IMR-90 (cell line): ENCODE results near the gene BSDC1. TPM values are rescaled to one million over a fixed set of nuclear protein-coding genes. Genes with fewer than 3 reads are reported as not detected.

ENCODE experiments used
- ATAC-seq: fragments of 200-7000 bp; cut with Tn5 transposase; 2 replicates; pipeline ENCODE4 v1.9.1; 2020; ENCODE audit warnings: low read depth, mild to moderate bottlenecking, moderate library complexity
- BruUV-seq: library from RNA; stranded (reverse); fragments of 400-500 nt; replicated peaks from 2 replicates; lab custom pipeline; 2021; lab: Mats Ljungman, UMichigan
- CTCF ChIA-PET: fragments of 300-600 bp; formaldehyde crosslinking; extraction: SDS; loops from one replicate; lab custom pipeline; 2021; ENCODE audit warnings: antibody characterized with exemption; lab: Yijun Ruan, JAX
- POLR2A ChIA-PET: fragments of 300-600 bp; sonication (Branson Sonifier 250); formaldehyde crosslinking; loops from one replicate; lab custom pipeline; 2022; ENCODE audit warnings: antibody characterized with exemption; ENCODE audit not compliant: unreplicated experiment; lab: Charles Lee
- DNase-seq: peaks from one replicate; pipeline ENCODE4 v3.0.0; 2013
- H2AFZ ChIP-seq: replicated peaks from 2 replicates; pipeline ENCODE3; 2013; ENCODE audit warnings: low read length, mild to moderate bottlenecking; ENCODE audit not compliant: poor library complexity
- H2AK5ac ChIP-seq: 2 replicates; pipeline ENCODE4 v1.6.1; 2013; ENCODE audit warnings: low read depth, low read length, inconsistent platforms
- H2AK9ac ChIP-seq: replicated peaks from 2 replicates; pipeline ENCODE3; 2013; ENCODE audit warnings: mild to moderate bottlenecking, low read depth, low read length, moderate library complexity; ENCODE audit not compliant: poor library complexity
- H2BK120ac ChIP-seq: 2 replicates; pipeline ENCODE4 v1.6.1; 2013; ENCODE audit warnings: low read depth, low read length, inconsistent platforms
- H2BK15ac ChIP-seq: 3 replicates; pipeline ENCODE4 v1.6.1; 2013; ENCODE audit warnings: low read depth, low read length, inconsistent platforms
- H2BK20ac ChIP-seq: 2 replicates; pipeline ENCODE4 v1.6.1; 2013; ENCODE audit warnings: low read depth, mild to moderate bottlenecking, inconsistent platforms, low read length, moderate library complexity
- H2BK5ac ChIP-seq: 2 replicates; pipeline ENCODE4 v1.6.1; 2013; ENCODE audit warnings: mild to moderate bottlenecking, low read depth, low read length, inconsistent platforms; ENCODE audit not compliant: poor library complexity, severe bottlenecking
- H3K14ac ChIP-seq: replicated peaks from 2 replicates; pipeline ENCODE4 v1.6.1; 2013; ENCODE audit warnings: low read depth, low read length, inconsistent platforms
- H3K18ac ChIP-seq: 2 replicates; pipeline ENCODE4 v1.6.1; 2013; ENCODE audit warnings: low read depth, low read length, control low read depth
- H3K23ac ChIP-seq: 2 replicates; pipeline ENCODE4 v1.6.1; 2013; ENCODE audit warnings: low read depth, low read length, inconsistent platforms
- H3K27ac ChIP-seq: 2 replicates; pipeline ENCODE4 v1.5.1; 2013; ENCODE audit warnings: mild to moderate bottlenecking, control low read depth, low read length; ENCODE audit not compliant: insufficient read depth
- H3K27me3 ChIP-seq: 2 replicates; pipeline ENCODE4 v1.6.1; 2013; ENCODE audit warnings: low read length; ENCODE audit not compliant: control insufficient read depth, insufficient read depth
- H3K36me3 ChIP-seq: 2 replicates; pipeline ENCODE4 v1.6.1; 2013; ENCODE audit warnings: low read length, mixed read lengths; ENCODE audit not compliant: control insufficient read depth, insufficient read depth
- H3K4ac ChIP-seq: 2 replicates; pipeline ENCODE4 v1.6.1; 2013; ENCODE audit warnings: low read depth, low read length, inconsistent platforms
- H3K4me1 ChIP-seq: 2 replicates; pipeline ENCODE4 v1.6.1; 2013; ENCODE audit warnings: low read length, mixed read lengths; ENCODE audit not compliant: control insufficient read depth, insufficient read depth
- H3K4me2 ChIP-seq: 2 replicates; pipeline ENCODE4 v1.6.1; 2013; ENCODE audit warnings: low read depth, mild to moderate bottlenecking, control low read depth, low read length, moderate library complexity
- H3K4me3 ChIP-seq: 2 replicates; pipeline ENCODE4 v1.5.1; 2013; ENCODE audit warnings: low read depth, mild to moderate bottlenecking, control low read depth, low read length, moderate library complexity; ENCODE audit not compliant: insufficient read depth
- H3K56ac ChIP-seq: 2 replicates; pipeline ENCODE4 v1.6.1; 2013; ENCODE audit warnings: low read length, inconsistent platforms; ENCODE audit not compliant: insufficient read depth; ENCODE audit errors: extremely low read depth
- H3K79me1 ChIP-seq, 2 experiments: 2 replicates each; pipeline ENCODE4 v1.6.1; 2013; ENCODE audit warnings: low read length in 2 of 2, inconsistent platforms in 1 of 2, low read depth in 1 of 2
- H3K9ac ChIP-seq: 2 replicates; pipeline ENCODE4 v1.6.1; 2013; ENCODE audit warnings: low read depth, low read length, control low read depth
- H3K9me1 ChIP-seq: 2 replicates; pipeline ENCODE4 v1.6.1; 2013; ENCODE audit warnings: low read length, inconsistent platforms; ENCODE audit not compliant: insufficient read depth
- H3K9me3 ChIP-seq: 2 replicates; pipeline ENCODE4 v1.6.1; 2013; ENCODE audit warnings: low read length; ENCODE audit not compliant: control insufficient read depth, insufficient read depth
- H4K20me1 ChIP-seq: 2 replicates; pipeline ENCODE4 v1.6.1; 2013; ENCODE audit warnings: low read length, inconsistent platforms; ENCODE audit not compliant: insufficient read depth
- H4K5ac ChIP-seq: 2 replicates; pipeline ENCODE4 v1.6.1; 2013; ENCODE audit warnings: mild to moderate bottlenecking, low read depth, low read length, control low read depth
- H4K8ac ChIP-seq, 2 experiments: 2 replicates each; pipeline ENCODE4 v1.6.1; 2013; ENCODE audit warnings: low read depth in 2 of 2, low read length in 2 of 2, control low read depth in 1 of 2, inconsistent platforms in 1 of 2
- H4K91ac ChIP-seq: 2 replicates; pipeline ENCODE4 v1.6.1; 2013; ENCODE audit warnings: low read depth, low read length, inconsistent platforms; ENCODE audit not compliant: insufficient read depth
- CTCF ChIP-seq: conservative IDR thresholded peaks from 2 replicates; pipeline ENCODE4 v1.5.1; 2012; ENCODE audit warnings: mild to moderate bottlenecking, low read depth, low read length, improper control_type of control experiment
- MAFK ChIP-seq: IDR thresholded peaks from 2 replicates; pipeline ENCODE4 v1.6.1; 2012; ENCODE audit warnings: low read depth, low read length, improper control_type of control experiment
- MXI1 ChIP-seq: IDR thresholded peaks from 2 replicates; pipeline ENCODE4 v1.6.1; 2012; ENCODE audit warnings: low read depth, mild to moderate bottlenecking, low read length, moderate library complexity, borderline replicate concordance
- NFE2L2 ChIP-seq: fragments of 150-350 bp; IDR thresholded peaks from 2 replicates; pipeline ENCODE4 v1.6.1; 2016; ENCODE audit warnings: low read depth, mild to moderate bottlenecking, low read length
- RFX5 ChIP-seq: IDR thresholded peaks from 2 replicates; pipeline ENCODE4 v1.8.0; 2012; ENCODE audit warnings: low read depth, mild to moderate bottlenecking, low read length, moderate library complexity
- USF2 ChIP-seq: fragments of 150-350 bp; IDR thresholded peaks from 2 replicates; pipeline ENCODE4 v1.6.1; 2017; ENCODE audit warnings: mild to moderate bottlenecking, antibody characterized with exemption, low read length, low read depth
- whole genome bisulfite sequencing, 2 experiments: methylation state at CpG; one replicate each; pipeline versions ENCODE4 v1.1.5 to v1.1.7; 2013; ENCODE audit warnings: missing lambda C conversion rate in 2 of 2; ENCODE audit not compliant: insufficient read length in 1 of 2; ENCODE audit errors: extremely low coverage in 2 of 2; 5-methylcytosine and 5-hydroxymethylcytosine counted together
- dilution Hi-C: fragments of 300-500 bp; cut with HindIII; formaldehyde crosslinking; loops from one replicate; pipeline ENCODE4 v1.14.3; 2018; ENCODE audit warnings: low sequenced_read_pairs; ENCODE audit not compliant: unreplicated experiment
- in situ Hi-C: fragments of 300-500 bp; cut with MboI; formaldehyde crosslinking; loops from 3 replicates; pipeline ENCODE4 v1.14.3; 2019; ENCODE audit warnings: low sequenced_read_pairs, inconsistent platforms, mixed read lengths
- intact Hi-C: fragments of 100-400 bp; cut with micrococcal nuclease; formaldehyde crosslinking; loops from 2 replicates; pipeline ENCODE4 v1.10.0; 2022
- polyA plus RNA-seq, 3 experiments: library from polyadenylated mRNA; depleted of rRNA; stranded (reverse); fragments of >200 nt; gene quantifications; 2 replicates each; pipeline ENCODE4 v1.2.3, GENCODE V29; 2012; ENCODE audit warnings: low replicate concordance in 1 of 3
- total RNA-seq: library from RNA; depleted of rRNA; stranded (reverse); fragments of >200 nt; gene quantifications from 2 replicates; pipeline ENCODE4 v1.2.3, GENCODE V29; 2012

BSDC1 gene
- total and polyA plus RNA-seq, 2 of the 4 experiments (the other 2 are of a cell fraction): 56.8 to 60.4 TPM

DNA sequence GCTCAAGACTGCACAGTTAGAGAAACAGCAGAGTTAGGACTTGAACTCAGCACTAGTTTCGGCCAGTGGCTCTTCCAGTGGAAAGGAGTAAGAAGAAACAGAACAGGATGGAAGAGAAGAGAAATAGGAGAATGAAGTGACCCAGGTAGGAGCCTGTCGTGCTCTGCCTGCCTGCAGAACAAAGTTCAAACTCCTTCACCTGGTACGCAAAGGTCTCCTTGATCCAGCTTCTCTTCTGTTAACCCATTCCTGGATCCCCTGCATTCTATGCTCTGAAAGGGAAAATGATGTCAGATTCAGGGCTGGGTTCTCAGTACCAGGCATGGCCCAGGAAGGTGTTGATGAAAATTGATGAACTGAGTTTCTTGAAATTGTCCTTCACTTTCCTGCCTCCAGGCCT is 35.8 kb downstream of the BSDC1 start:
- no CpG with 5 or more reads among the region's 3 CpGs for WGBS, 2 experiments
- CTCF ChIA-PET: no interaction called here

More for the DNA sequence above, 35.8 kb downstream of the BSDC1 start:
- Histone ChIP-seq H3K36me3 (peaks cover 7% of the 10 kb centered on the region; the same call in 1 of the 2 replicates), H3K4me3 (no peak overlapping the region), H3K27me3 (no peaks in the 10 kb centered on the region), H4K8ac (no peak overlapping the region), H2BK5ac (no peak overlapping the region), H3K56ac (no peak overlapping the region), H3K9ac (no peak overlapping the region), H2AFZ (no peak overlapping the region), H3K14ac (no peak overlapping the region), H4K20me1 (no peaks in the 10 kb centered on the region; the same call in 1 of the 2 replicates), H3K79me1 (peaks cover 0 to 2% of the 10 kb centered on the region in 2 experiments; a peak in 2 of 4 replicates), H3K27ac (no peak overlapping the region), H2AK9ac (no peak overlapping the region), H3K4me1 (peaks cover 6% of the 10 kb centered on the region), H4K91ac (no peak overlapping the region), H2BK15ac (no peak overlapping the region), H3K4me2 (no peak overlapping the region), H4K5ac (no peak overlapping the region), H3K4ac (no peak overlapping the region), H2BK20ac (no peak overlapping the region), H3K9me3 (no peaks in the 10 kb centered on the region), H2BK120ac (no peak overlapping the region), H3K23ac (no peak overlapping the region), H3K9me1 (peaks cover 10% of the 10 kb centered on the region), H3K18ac (no peak overlapping the region), H2AK5ac (no peak overlapping the region)
- no peak for DNase-seq
- BruUV-seq: no TSS peak
- no peak for TF ChIP-seq MXI1
- no peak for TF ChIP-seq RFX5
- no peak for TF ChIP-seq CTCF
- TF ChIP-seq USF2: no peak
- TF ChIP-seq NFE2L2: no peak
- no peak for TF ChIP-seq MAFK
- intact Hi-C loops (no loop called here), in situ Hi-C loops (no loop called here), dilution Hi-C loops (no loop called here)
- POLR2A ChIA-PET: no interaction called here
- ATAC-seq: no peak
